ENCODE measurements around the gene FRMD4A.
"Not testable (repeated sequence)": the region's sequence is repeated elsewhere in the genome, so short reads cannot be mapped to it uniquely, and the experiment has no call there.

FRMD4A gene

DNA sequence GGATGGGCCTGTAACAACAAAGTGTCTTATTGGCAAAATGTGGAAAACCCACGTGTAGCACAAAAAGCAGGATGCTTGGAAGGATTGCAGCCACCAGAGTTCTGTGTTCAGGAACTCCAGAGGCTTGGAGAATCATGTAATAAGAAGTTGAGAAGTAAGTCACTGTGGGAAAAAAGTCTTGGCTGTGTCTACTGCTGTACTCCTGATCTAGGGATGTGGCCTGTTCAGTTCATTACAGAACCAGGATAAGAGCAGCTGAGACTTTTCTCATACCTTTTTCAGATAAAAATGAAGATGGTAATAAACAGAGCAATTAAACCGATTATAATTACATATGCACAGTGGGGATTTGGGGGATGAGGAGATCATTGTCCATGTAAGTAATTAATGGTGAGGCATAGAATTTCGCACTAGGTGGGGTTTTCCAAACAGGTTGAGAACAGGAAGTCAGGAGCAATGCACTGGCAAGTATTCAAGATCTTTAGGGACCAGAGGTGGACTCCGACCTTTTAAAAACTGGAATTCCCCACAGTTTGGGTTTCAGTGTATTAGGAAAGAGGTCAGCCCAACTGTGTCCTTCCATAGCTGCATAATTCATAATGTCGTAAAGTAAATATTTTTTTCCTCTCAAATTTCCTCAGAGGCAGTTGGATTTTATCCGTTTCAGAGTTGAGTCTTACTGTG, 281.7 kb downstream of the FRMD4A start:
- H3K9me2 ChIP-seq (replicated peaks; ENCODE audit: insufficient read depth, low read length): no peaks in the 10 kb centered on the region
- no peaks in the 10 kb centered on the region for H3K79me2 ChIP-seq (ENCODE audit: low read length)
- H3F3A ChIP-seq (ENCODE audit: insufficient read depth, low read length): no peaks in the 10 kb centered on the region
- TF ChIP-seq, protein P1, sequence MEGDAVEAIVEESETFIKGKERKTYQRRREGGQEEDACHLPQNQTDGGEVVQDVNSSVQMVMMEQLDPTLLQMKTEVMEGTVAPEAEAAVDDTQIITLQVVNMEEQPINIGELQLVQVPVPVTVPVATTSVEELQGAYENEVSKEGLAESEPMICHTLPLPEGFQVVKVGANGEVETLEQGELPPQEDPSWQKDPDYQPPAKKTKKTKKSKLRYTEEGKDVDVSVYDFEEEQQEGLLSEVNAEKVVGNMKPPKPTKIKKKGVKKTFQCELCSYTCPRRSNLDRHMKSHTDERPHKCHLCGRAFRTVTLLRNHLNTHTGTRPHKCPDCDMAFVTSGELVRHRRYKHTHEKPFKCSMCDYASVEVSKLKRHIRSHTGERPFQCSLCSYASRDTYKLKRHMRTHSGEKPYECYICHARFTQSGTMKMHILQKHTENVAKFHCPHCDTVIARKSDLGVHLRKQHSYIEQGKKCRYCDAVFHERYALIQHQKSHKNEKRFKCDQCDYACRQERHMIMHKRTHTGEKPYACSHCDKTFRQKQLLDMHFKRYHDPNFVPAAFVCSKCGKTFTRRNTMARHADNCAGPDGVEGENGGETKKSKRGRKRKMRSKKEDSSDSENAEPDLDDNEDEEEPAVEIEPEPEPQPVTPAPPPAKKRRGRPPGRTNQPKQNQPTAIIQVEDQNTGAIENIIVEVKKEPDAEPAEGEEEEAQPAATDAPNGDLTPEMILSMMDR (IDR thresholded peaks at IDR 0.05; ENCODE audit: low read length): no peak
- TF ChIP-seq EZH2 (optimal IDR thresholded peaks at IDR 0.05; ENCODE audit: low read depth, low read length) (no peak), EZH2phosphoT487 (IDR thresholded peaks at IDR 0.05; ENCODE audit: low read length) (no peak)
- no peak overlapping the region for H3K4me3 ChIP-seq (ENCODE audit: low read length)
- no peaks in the 10 kb centered on the region for H3K4me1 ChIP-seq (ENCODE audit: low read length)
- no peak overlapping the region for H3K4me2 ChIP-seq (ENCODE audit: low read depth, low read length)
- no peak overlapping the region for H2AFZ ChIP-seq (ENCODE audit: low read length)
- no peak overlapping the region for H3K27ac ChIP-seq (ENCODE audit: low read length)
- no peak for DNase-seq
- no peaks in the 10 kb centered on the region for H3K9me3 ChIP-seq (replicated peaks; ENCODE audit: insufficient read depth, low read length)
- H3K36me3 ChIP-seq (replicated peaks; ENCODE audit: insufficient read depth, low read length): no peaks in the 10 kb centered on the region
- H3K27me3 ChIP-seq (replicated peaks; ENCODE audit: insufficient read depth, low read length): no peaks in the 10 kb centered on the region
- no peak overlapping the region for H3K9ac ChIP-seq (ENCODE audit: low read length)
- H4K20me1 ChIP-seq (ENCODE audit: insufficient read depth, low read length): no peaks in the 10 kb centered on the region

DNA sequence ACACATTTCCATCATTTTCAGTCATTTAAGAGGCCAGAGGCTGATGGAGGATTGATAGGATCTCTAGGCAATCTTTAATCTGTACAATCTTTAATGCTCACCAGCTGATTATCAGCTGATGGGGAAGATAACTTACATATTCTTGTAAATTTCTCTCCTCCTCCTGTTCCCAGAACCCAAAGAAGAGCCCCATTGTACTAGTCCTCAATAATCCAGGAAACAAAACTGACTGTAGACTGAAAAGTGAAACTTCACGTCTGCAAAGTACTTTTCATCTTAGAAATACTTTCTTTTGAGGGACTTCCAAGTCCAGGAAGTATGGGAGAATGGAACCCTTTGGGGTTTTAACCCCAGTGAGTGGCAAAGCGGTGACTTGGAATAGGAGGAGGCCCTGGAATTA, 283.3 kb downstream of the FRMD4A start:
- Histone ChIP-seq H4K20me1 (ENCODE audit: insufficient read depth, low read length) (no peaks in the 10 kb centered on the region), H3K36me3 (replicated peaks; ENCODE audit: insufficient read depth, low read length) (no peaks in the 10 kb centered on the region), H3K4me2 (ENCODE audit: low read depth, low read length) (no peak overlapping the region), H3K9me2 (replicated peaks; ENCODE audit: insufficient read depth, low read length) (no peaks in the 10 kb centered on the region), H2AFZ (ENCODE audit: low read length) (no peak overlapping the region), H3K4me3 (ENCODE audit: low read length) (no peak overlapping the region), H3K79me2 (ENCODE audit: low read length) (no peaks in the 10 kb centered on the region), H3K4me1 (ENCODE audit: low read length) (no peaks in the 10 kb centered on the region), H3K9me3 (replicated peaks; ENCODE audit: insufficient read depth, low read length) (no peaks in the 10 kb centered on the region), H3K27ac (ENCODE audit: low read length) (no peak overlapping the region), H3K9ac (ENCODE audit: low read length) (no peak overlapping the region), H3K27me3 (replicated peaks; ENCODE audit: insufficient read depth, low read length) (no peaks in the 10 kb centered on the region), H3F3A (ENCODE audit: insufficient read depth, low read length) (no peaks in the 10 kb centered on the region)
- TF ChIP-seq EZH2phosphoT487 (IDR thresholded peaks at IDR 0.05; ENCODE audit: low read length) (no peak), EZH2 (optimal IDR thresholded peaks at IDR 0.05; ENCODE audit: low read depth, low read length) (no peak)
- TF ChIP-seq, protein P1 (IDR thresholded peaks at IDR 0.05; ENCODE audit: low read length): no peak
- no peak for DNase-seq

- not testable (repeated sequence) for H3K4me1 ChIP-seq (ENCODE audit: low read length); H3K27me3 ChIP-seq (replicated peaks; ENCODE audit: insufficient read depth, low read length); H3K79me2 ChIP-seq (ENCODE audit: low read length); H4K20me1 ChIP-seq (ENCODE audit: insufficient read depth, low read length); DNase-seq; H3K27ac ChIP-seq (ENCODE audit: low read length); H3K9ac ChIP-seq (ENCODE audit: low read length); H3F3A ChIP-seq (ENCODE audit: insufficient read depth, low read length); H3K9me3 ChIP-seq (replicated peaks; ENCODE audit: insufficient read depth, low read length); H3K4me3 ChIP-seq (ENCODE audit: low read length); H3K36me3 ChIP-seq (replicated peaks; ENCODE audit: insufficient read depth, low read length); H3K9me2 ChIP-seq (replicated peaks; ENCODE audit: insufficient read depth, low read length); H3K4me2 ChIP-seq (ENCODE audit: low read depth, low read length); H2AFZ ChIP-seq (ENCODE audit: low read length)
Observed at GRCh38 chr10:14042051-14042450, 288.7 kb downstream of the FRMD4A start.

GRCh38 chr10:14040787-14041631, 289.7 kb downstream of the FRMD4A start:
- no peaks in the 10 kb centered on the region for H3K79me2 ChIP-seq (ENCODE audit: low read length)
- H3K36me3 ChIP-seq (replicated peaks; ENCODE audit: insufficient read depth, low read length): no peaks in the 10 kb centered on the region
- TF ChIP-seq EZH2phosphoT487 (IDR thresholded peaks at IDR 0.05; ENCODE audit: low read length): no peak
- TF ChIP-seq, protein P1 (IDR thresholded peaks at IDR 0.05; ENCODE audit: low read length): no peak
- TF ChIP-seq EZH2 (optimal IDR thresholded peaks at IDR 0.05; ENCODE audit: low read depth, low read length): no peak
- no peaks in the 10 kb centered on the region for H4K20me1 ChIP-seq (ENCODE audit: insufficient read depth, low read length)
- no peak for DNase-seq
- no peak overlapping the region for H3K9ac ChIP-seq (ENCODE audit: low read length)
- no peaks in the 10 kb centered on the region for H3K27me3 ChIP-seq (replicated peaks; ENCODE audit: insufficient read depth, low read length)
- no peaks in the 10 kb centered on the region for H3K4me1 ChIP-seq (ENCODE audit: low read length)
- H3K9me2 ChIP-seq (replicated peaks; ENCODE audit: insufficient read depth, low read length): no peaks in the 10 kb centered on the region
- no peak overlapping the region for H3K4me2 ChIP-seq (ENCODE audit: low read depth, low read length)
- no peak overlapping the region for H3K4me3 ChIP-seq (ENCODE audit: low read length)
- H2AFZ ChIP-seq (ENCODE audit: low read length): no peak overlapping the region
- H3K27ac ChIP-seq (ENCODE audit: low read length): no peak overlapping the region
- H3K9me3 ChIP-seq (replicated peaks; ENCODE audit: insufficient read depth, low read length): no peaks in the 10 kb centered on the region
- no peaks in the 10 kb centered on the region for H3F3A ChIP-seq (ENCODE audit: insufficient read depth, low read length)

All from MM.1S (cell line).